Inflammatory macrophage (primary cell): ENCODE measurements around the gene GAA.
"Not testable (repeated sequence)": the region's sequence is repeated elsewhere in the genome, so short reads cannot be mapped to it uniquely, and the experiment has no call there.

Experiments
- DNase-seq, 2 donors: peaks; one replicate each; pipeline ENCODE4 v3.0.0-alpha.2; 2020 to 2022

GAA gene

DNA sequence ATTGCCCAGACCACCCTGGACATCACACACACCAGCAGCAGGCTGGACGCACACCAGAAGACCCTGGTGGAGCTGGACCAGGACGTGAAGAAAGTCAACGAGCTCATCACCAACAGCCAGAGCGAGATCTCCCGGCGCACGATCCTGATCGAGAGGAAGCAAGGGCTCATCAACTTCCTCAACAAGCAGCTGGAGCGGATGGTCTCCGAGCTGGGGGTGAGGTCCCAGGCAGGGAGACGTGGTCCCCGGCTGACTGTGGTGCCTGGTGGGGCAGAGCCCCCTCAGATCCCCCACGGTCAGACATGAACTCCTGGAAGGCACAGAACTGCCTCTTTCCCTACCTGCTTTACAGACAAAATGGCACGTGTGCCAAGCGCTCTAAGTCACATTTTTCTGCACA is 16.6 kb upstream of the GAA start:
- DNase-seq = no peak

DNA sequence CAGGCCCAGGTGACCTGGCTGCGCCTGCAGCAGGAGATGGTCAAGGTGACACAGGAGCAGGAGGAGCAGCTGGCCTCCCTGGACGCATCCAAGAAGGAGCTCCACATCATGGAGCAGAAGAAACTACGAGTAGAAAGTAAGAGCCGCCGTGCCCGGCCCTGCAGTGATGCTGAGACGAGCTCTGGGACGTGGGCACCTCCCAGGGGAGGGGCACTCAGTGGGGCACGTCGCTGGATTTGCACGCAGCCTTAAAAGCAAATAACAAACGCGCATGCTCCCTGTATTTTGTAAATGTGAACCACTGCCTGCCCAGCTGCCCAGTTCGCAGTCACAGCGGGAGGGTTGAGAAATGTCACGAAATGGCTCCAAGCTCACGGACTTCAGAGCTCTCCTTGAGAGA is 15.3 kb upstream of the GAA start:
- no peak for DNase-seq

DNA sequence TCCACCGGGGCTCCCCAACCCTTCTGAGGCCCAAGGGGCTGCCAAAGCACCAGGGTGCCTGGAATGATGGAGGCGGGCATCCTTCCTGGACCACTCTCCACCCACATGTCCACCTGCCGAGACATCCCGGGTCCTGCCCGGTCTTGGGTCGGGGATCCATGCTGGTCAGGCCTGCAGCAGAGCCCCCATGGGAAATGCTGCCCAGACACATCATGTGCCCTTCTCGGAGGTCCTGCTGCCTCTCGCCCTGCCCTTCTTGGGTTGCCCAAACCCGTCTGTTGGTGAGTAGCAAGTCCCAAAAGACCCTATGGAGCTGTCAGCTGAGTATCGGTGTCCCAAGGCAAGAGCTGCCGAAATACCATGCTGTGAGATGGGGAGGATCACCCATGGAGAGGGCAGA is 14.8 kb upstream of the GAA start:
- no peak for DNase-seq

DNA sequence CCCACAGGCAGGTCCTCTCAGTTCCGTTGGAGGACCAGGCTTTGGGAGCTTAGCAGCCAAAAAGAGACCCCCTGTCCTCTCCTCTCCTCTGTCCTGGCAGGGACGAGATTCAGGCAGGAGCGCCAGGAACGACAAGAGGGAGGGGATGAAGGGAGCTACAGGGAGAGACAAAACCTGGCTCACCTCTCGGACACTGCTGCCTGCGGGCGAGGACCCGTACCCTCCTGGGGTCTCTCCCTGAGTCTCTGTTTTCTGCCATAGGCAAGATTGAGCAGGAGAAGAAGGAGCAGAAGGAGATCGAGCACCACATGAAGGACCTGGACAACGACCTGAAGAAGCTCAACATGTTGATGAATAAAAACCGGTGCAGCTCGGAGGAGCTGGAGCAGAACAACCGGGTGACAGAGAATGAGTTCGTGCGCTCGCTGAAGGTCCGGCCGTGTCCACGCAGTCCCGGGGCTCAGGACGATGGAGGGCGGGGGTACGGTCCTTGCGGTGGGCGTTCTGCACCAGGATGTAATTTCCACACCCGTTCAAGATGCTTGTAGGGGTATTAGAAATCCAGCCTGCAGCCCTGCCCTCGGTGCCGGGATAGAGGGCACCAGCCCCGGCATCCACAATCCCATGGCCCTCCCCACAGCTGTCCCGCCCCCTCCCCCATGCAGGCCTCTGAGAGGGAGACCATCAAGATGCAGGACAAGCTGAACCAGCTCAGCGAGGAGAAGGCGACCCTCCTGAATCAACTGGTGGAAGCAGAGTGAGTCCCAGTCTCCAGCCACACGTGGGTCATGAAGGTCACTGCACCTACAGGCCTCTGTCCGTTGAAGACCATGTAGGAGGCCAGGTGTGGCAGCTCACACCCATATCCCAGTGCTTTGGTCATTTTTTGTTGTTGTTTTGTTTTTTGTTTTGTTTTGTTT is 13.8 kb upstream of the GAA start:
- no peak for DNase-seq

DNA sequence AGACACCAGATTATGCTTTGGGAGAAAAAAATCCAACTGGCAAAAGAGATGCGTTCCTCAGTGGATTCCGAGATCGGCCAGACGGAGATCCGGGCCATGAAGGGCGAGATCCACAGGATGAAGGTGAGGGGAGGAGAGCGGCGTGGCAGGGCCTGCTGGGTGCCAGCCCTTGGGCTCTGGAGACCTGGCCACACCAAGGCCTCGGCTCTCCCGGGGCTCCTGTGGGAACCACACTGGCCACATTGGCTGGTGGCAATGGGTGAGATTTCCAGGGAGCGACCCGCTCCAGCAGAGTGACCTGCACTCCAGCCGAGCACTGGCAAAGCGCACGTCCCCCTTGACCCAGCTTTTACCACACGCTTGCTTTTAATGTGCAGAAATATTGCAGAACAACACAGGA is 11.6 kb upstream of the GAA start:
- no peak for DNase-seq

DNA sequence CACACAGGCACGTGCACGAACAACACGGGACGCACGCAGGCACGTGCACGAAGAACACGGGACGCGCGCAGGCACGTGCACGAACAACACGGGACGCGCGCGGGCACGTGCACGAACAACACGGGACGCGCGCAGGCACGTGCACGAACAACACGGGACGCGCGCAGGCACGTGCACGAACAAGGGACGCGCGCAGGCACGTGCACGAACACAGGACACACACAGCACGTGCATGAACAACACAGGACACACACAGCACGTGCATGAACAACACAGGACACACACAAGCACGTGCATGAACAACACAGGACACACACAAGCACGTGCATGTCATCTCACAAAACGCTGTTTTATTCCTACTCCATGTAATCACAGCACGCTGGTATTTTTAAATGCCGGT is 11.2 kb upstream of the GAA start:
- DNase-seq = not testable (repeated sequence)

DNA sequence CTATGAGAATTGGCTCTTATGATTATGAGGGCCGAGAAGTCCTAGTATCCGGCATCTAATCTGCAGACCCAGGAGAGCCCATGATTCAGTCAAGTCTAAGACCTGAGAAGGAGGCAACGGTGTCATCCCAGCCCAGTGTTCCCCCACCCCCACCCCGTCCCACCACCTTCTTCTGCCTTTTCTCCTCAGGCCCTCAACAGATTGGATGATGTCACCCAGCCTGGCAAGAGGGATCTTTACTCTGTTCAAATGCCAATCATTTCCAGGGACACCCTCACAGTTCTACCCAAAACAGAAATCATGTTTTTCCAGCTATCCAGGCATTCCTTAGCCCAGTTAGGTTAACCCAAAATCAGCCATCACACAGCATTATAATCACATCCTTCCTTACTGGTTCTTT is 10.0 kb upstream of the GAA start:
- DNase-seq = peak in 1 of 2 donors; percentile 34

DNA sequence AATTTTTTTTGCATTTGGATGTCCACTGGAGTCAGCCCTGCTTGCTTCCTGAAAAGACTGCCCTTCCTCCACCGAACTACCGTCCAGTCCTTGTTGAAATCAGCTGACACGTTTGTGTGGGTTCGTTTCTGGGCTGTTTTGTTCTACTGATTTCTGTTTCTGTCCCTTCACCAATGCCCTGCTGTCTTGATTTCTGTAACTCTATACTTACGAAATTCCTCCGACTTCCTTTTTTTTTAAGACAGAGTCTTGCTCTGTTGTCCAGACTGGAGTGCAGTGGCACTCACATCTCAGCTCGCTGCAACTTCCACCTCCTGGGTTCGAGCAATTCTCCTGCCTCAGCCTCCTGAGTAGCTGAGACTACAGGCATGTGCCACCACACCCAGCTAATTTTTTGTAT is 8.4 kb upstream of the GAA start:
- peak; percentile 96 to 98 for DNase-seq

DNA sequence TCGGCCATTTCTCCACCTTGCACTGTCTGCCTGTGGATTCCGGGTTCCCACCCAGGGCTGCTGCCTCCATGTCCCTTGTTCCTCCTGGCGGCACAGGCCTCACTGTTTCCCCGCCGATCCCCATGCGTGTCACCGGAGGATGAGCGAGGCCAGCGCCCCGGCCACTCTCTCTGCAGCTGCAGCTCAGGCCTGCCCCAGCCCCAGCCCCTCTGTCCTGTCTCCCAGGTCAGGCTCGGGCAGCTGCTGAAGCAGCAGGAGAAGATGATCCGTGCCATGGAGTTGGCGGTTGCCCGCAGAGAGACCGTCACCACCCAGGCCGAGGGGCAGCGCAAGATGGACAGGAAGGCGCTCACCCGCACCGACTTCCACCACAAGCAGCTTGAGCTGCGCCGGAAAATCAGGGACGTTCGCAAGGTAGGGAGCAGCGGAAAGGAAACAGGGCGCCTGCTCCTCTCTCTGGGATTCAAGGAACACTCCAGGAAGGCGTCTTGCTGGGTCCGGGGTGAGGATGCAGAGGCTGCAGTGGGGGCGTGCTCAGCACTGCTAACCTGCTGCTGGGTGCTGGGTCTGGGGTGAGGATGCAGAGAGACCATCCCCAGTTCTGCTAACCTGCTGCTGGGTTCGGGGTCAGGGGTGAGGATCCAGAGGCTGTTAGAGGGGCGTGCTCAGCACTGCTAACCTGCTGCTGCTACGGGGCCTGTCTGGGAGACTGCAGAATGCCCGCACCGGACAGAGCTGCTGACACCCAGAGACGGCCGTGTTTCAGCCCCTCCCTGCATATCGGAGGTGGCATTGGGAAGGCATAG is 6.1 kb upstream of the GAA start:
- no peak for DNase-seq

DNA sequence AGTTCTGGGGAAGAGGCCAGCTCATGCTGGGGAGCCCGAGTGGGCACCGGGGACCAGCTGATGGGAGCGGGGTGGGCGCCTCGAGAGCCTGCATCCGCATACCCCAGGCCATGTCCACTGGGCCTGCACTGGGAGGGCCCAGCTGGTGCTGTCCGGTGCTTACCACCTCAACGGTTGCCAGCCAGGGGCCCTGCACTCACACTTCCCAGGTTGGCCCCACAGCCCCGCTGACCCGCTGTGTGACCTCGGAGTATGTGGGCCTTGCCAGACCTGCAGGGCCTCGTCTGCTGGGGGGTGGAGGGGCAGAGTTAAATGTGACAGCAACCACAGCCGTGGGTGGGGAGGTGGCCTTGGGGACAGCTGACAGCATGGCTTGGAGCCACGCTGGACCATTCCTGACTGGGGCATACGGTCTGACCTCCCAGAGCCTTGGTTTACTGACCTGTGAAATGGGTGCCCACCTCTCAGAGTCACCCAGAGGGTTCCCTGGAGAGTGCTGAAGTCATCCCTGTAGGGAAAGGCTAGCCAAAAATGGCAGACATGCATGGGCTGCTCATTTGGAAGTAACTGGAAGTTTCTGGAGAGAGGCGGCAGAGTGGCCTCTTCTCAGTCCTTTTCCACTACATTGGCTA is 5.4 kb upstream of the GAA start:
- peak in 1 of 2 donors; percentile 29 for DNase-seq

DNA sequence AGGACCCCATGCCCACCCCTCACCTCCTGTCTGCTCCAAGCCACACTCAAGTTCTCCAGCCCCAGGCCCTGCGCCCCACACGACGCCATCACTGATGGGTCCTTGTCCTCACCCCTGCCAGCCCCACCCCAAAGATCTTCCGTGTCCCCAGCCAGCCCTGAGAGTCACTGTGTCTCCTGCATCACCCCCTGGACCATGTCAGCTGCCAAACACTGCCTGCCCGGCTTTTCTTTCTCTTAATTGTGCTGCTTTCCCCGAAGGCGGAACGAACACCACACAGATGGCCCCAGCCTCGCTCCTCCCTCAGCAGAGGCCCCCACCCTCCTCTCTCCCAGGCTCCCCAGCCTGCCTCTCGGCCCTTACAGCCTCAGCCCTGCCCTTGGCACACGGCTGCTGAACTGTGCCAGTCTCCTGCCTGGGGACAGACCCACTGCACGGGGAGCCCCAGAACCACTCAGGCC is 4.8 kb upstream of the GAA start:
- no peak for DNase-seq

DNA sequence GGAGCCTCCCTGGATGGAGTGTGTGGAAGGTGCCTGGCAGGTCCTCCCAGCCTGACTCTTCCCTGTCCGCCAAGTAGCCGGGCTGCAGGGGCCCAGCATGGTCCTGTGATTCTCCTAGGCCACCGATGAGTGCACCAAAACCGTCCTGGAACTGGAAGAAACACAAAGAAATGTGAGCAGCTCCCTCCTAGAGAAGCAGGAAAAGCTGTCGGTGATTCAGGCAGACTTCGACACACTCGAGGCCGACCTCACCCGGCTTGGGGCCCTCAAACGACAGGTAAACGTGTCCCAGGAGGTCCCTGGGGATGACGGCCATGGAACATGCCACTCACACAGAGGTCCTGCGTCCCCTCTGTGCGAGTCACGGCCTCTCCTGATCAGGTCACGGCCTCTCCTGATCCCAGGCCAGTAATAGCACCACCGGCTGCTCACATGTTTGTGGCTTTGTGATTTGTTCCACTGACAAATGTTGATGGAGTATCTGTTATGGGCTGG is 4.2 kb upstream of the GAA start:
- DNase-seq = no peak

DNA sequence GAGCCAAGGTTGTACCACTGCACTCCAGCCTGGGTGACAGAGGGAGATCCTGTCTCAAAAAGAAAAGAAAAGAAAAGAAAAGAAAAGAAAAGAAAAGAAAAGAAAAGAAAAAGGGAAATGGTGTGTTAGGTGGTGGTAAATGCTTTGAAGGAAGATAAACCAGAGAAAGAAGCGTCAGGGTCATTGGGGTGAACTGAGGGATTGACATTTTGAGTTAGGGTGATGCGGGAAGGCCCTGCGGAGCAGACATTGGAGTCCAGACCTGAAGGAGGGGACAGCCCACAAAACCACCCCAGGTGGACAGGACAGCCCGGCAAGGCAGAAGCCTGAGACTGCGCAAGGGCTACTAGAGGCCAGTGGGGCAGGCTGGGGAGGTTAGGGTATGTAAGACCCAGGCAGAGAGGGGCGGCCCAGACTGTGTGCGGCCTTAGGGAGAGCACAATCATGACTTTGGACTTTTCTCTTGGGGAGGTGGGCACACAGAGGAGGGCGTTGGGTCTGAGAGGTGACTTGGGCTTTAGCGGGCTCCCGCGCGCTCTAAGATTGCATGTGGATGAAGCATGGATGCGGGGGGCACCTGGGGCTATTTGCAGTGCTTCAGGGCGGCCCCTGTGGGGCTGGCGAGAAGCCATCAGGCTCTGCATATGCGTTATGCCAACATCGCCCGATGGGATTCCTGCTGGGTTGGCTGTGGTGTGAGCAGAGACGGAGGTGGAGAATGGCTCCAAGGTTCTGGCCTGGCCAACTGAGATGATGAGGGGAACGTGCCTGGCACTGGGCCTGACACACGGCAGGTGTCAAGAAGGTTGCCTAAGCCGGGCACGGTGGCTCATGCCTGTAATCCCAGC is 3.3 kb upstream of the GAA start:
- DNase-seq = no peak

DNA sequence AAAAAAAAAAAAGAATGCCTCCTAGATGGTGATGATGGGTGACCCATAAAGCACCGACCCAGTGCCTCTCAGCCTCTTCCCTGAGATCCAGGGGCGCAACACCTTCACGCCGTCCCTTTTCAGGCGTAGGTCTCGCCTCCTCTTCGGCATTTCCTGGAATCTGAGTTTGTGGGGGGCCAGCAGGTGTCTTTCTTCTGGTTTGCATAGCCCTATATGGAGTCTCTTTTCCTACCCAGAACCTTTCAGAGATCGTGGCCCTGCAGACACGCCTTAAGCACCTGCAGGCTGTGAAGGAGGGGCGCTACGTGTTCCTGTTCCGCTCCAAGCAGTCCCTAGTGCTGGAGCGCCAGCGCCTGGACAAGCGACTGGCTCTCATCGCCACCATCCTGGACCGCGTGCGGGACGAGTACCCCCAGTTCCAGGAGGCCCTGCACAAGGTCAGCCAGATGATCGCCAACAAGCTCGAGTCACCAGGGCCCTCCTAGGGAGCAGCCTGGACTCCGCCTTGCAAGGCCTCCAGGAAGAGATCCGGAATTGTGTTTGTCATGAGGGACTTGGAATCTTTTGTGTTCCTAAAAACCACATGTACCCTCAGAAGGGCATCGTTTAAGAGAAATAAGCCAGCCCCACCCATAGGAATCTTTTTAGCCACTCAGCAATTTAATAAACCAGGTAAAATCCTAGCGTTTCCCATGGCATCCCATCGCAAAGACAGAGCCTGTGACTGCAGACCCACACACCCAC is 1.9 kb upstream of the GAA start:
- no peak for DNase-seq

DNA sequence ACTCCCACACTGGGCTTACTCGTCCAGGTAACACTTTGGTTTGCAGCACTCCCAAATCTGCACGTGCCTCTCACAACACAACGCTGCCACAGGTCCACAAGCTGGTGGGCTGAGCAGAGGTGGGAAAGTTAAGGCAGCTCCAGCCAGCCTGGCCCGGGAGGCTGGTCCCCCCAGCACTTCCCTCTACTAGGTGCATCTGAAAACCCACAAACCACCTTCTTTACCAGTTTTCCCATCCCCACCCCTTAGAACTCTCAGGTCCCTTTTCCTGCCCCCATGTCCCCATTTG is 1.4 kb upstream of the GAA start:
- no peak for DNase-seq

DNA sequence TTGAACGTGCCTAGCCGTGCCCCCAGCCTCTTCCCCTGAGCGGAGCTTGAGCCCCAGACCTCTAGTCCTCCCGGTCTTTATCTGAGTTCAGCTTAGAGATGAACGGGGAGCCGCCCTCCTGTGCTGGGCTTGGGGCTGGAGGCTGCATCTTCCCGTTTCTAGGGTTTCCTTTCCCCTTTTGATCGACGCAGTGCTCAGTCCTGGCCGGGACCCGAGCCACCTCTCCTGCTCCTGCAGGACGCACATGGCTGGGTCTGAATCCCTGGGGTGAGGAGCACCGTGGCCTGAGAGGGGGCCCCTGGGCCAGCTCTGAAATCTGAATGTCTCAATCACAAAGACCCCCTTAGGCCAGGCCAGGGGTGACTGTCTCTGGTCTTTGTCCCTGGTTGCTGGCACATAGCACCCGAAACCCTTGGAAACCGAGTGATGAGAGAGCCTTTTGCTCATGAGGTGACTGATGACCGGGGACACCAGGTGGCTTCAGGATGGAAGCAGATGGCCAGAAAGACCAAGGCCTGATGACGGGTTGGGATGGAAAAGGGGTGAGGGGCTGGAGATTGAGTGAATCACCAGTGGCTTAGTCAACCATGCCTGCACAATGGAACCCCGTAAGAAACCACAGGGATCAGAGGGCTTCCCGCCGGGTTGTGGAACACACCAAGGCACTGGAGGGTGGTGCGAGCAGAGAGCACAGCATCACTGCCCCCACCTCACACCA is 724 bp downstream of the GAA start:
- peak; percentile 60 to 68 for DNase-seq

DNA sequence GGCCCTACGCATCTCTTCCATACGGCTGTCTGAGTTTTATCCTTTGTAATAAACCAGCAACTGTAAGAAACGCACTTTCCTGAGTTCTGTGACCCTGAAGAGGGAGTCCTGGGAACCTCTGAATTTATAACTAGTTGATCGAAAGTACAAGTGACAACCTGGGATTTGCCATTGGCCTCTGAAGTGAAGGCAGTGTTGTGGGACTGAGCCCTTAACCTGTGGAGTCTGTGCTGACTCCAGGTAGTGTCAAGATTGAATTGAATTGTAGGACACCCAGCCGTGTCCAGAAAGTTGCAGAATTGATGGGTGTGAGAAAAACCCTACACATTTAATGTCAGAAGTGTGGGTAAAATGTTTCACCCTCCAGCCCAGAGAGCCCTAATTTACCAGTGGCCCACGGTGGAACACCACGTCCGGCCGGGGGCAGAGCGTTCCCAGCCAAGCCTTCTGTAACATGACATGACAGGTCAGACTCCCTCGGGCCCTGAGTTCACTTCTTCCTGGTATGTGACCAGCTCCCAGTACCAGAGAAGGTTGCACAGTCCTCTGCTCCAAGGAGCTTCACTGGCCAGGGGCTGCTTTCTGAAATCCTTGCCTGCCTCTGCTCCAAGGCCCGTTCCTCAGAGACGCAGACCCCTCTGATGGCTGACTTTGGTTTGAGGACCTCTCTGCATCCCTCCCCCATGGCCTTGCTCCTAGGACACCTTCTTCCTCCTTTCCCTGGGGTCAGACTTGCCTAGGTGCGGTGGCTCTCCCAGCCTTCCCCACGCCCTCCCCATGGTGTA is 1.5 kb downstream of the GAA start:
- no peak for DNase-seq

DNA sequence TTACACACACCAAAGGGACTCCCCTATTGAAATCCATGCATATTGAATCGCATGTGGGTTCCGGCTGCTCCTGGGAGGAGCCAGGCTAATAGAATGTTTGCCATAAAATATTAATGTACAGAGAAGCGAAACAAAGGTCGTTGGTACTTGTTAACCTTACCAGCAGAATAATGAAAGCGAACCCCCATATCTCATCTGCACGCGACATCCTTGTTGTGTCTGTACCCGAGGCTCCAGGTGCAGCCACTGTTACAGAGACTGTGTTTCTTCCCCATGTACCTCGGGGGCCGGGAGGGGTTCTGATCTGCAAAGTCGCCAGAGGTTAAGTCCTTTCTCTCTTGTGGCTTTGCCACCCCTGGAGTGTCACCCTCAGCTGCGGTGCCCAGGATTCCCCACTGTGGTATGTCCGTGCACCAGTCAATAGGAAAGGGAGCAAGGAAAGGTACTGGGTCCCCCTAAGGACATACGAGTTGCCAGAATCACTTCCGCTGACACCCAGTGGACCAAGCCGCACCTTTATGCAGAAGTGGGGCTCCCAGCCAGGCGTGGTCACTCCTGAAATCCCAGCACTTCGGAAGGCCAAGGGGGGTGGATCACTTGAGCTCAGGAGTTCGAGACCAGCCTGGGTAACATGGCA is 2.2 kb downstream of the GAA start:
- no peak for DNase-seq

DNA sequence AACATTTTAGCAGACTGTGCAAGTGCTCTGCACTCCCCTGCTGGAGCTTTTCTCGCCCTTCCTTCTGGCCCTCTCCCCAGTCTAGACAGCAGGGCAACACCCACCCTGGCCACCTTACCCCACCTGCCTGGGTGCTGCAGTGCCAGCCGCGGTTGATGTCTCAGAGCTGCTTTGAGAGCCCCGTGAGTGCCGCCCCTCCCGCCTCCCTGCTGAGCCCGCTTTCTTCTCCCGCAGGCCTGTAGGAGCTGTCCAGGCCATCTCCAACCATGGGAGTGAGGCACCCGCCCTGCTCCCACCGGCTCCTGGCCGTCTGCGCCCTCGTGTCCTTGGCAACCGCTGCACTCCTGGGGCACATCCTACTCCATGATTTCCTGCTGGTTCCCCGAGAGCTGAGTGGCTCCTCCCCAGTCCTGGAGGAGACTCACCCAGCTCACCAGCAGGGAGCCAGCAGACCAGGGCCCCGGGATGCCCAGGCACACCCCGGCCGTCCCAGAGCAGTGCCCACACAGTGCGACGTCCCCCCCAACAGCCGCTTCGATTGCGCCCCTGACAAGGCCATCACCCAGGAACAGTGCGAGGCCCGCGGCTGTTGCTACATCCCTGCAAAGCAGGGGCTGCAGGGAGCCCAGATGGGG is 3.1 kb downstream of the GAA start:
- no peak for DNase-seq
